SK-N-SH (cell line): ENCODE results near the gene FLCN. TPM values are rescaled to one million over a fixed set of nuclear protein-coding genes. Genes with fewer than 3 reads are reported as not detected.

Experiments
- CTCF ChIA-PET: fragments of 300-600, 350-600 bp; formaldehyde crosslinking; extraction: SDS; loops from one replicate; lab custom pipeline; 2021; lab: Yijun Ruan, JAX
- POLR2A ChIA-PET: fragments of 350-600 bp; sonication (Branson Sonifier 250); formaldehyde crosslinking; extraction: SDS; loops from one replicate; lab custom pipeline; 2020; ENCODE audit warnings: antibody characterized with exemption, inconsistent platforms; lab: Yijun Ruan, JAX
- DNase-seq: peaks from one replicate; pipeline ENCODE4 v3.0.0; 2012
- H2AFZ ChIP-seq: fragments of 200-600 bp; sonication (generic); 2 replicates; pipeline ENCODE4 v1.8.1; 2016; ENCODE audit warnings: antibody characterized with exemption, mild to moderate bottlenecking, low read depth
- H3F3A ChIP-seq: fragments of 200-600 bp; sonication (generic); replicated peaks from 2 replicates; pipeline ENCODE3; 2016; ENCODE audit warnings: antibody characterized with exemption, mild to moderate bottlenecking; ENCODE audit not compliant: insufficient read depth
- H3K27ac ChIP-seq, 2 experiments: fragments of 200-500 bp in 1 of 2; fragments of 200-600 bp in 1 of 2; sonication (Bioruptor generic) in 1 of 2; sonication (generic), shearing (Covaris generic) in 1 of 2; 2 replicates each; pipeline versions ENCODE4 v1.5.1 to v1.6.1; 2014 to 2016; ENCODE audit warnings: low read depth in 2 of 2, inconsistent platforms in 1 of 2, low read length in 1 of 2, mild to moderate bottlenecking in 1 of 2, mixed read lengths in 1 of 2
- H3K27me3 ChIP-seq: fragments of 200-600 bp; sonication (generic), shearing (Covaris generic); 2 replicates; pipeline ENCODE4 v1.6.1; 2016; ENCODE audit warnings: mixed run types; ENCODE audit not compliant: insufficient read depth
- H3K36me3 ChIP-seq, 2 experiments: fragments of 200-500 bp in 1 of 2; fragments of 200-600 bp in 1 of 2; sonication (Bioruptor generic) in 1 of 2; sonication (generic) in 1 of 2; replicated peaks in 1 of 2; 2 replicates each; pipeline versions ENCODE3 to v1.5.1; 2014 to 2016; ENCODE audit warnings: low read length in 1 of 2, mild to moderate bottlenecking in 1 of 2; ENCODE audit not compliant: insufficient read depth in 2 of 2, control insufficient read depth in 1 of 2
- H3K4me1 ChIP-seq, 2 experiments: fragments of 200-500 bp in 1 of 2; fragments of 200-600 bp in 1 of 2; sonication (Bioruptor generic) in 1 of 2; sonication (generic), shearing (Covaris generic) in 1 of 2; 2 replicates each; pipeline versions ENCODE4 v1.5.1 to v1.6.1; 2014 to 2016; ENCODE audit warnings: low read depth in 1 of 2, low read length in 1 of 2, mixed run types in 1 of 2; ENCODE audit not compliant: insufficient read depth in 2 of 2, control insufficient read depth in 1 of 2
- H3K4me2 ChIP-seq: fragments of 200-600 bp; sonication (generic), shearing (Covaris generic); 2 replicates; pipeline ENCODE4 v1.6.1; 2017; ENCODE audit warnings: mixed run types
- H3K4me3 ChIP-seq, 2 experiments: fragments of 200-500 bp in 1 of 2; fragments of 200-600 bp in 1 of 2; sonication (Bioruptor generic) in 1 of 2; sonication (generic), shearing (Covaris generic) in 1 of 2; 2 replicates each; pipeline versions ENCODE4 v1.5.1 to v1.8.1; 2014 to 2016; ENCODE audit warnings: low read depth in 2 of 2, inconsistent platforms in 1 of 2, low read length in 1 of 2, mild to moderate bottlenecking in 1 of 2, mixed read lengths in 1 of 2, moderate library complexity in 1 of 2
- H3K79me2 ChIP-seq: fragments of 200-600 bp; sonication (generic); 2 replicates; pipeline ENCODE4 v1.8.1; 2017; ENCODE audit warnings: mild to moderate bottlenecking; ENCODE audit not compliant: insufficient read depth
- H3K9ac ChIP-seq: fragments of 200-600 bp; sonication (generic); 2 replicates; pipeline ENCODE4 v1.6.1; 2017; ENCODE audit warnings: mixed run types
- H3K9me2 ChIP-seq: fragments of 200-600 bp; sonication (generic); 2 replicates; pipeline ENCODE4 v1.6.1; 2017; ENCODE audit warnings: mixed run types
- H3K9me3 ChIP-seq: fragments of 200-600 bp; sonication (generic); 2 replicates; pipeline ENCODE4 v1.6.1; 2017; ENCODE audit warnings: mixed run types, mild to moderate bottlenecking, moderate library complexity
- H4K20me1 ChIP-seq: fragments of 200-600 bp; sonication (generic); 2 replicates; pipeline ENCODE4 v1.6.1; 2017; ENCODE audit warnings: mild to moderate bottlenecking, mixed run types; ENCODE audit not compliant: insufficient read depth
- ELF1 ChIP-seq: IDR thresholded peaks from 2 replicates; pipeline ENCODE4 v1.4.0; 2012
- FOSL2 ChIP-seq: IDR thresholded peaks from 2 replicates; pipeline ENCODE4 v1.4.0; 2012; ENCODE audit warnings: low read depth, mild to moderate bottlenecking, moderate library complexity, borderline replicate concordance
- FOXJ3 ChIP-seq: sonication (generic); formaldehyde crosslinking; IDR thresholded peaks from 2 replicates; pipeline ENCODE4 v1.5.1; 2020; ENCODE audit warnings: mild to moderate bottlenecking, missing genetic modification reagents
- FOXM1 ChIP-seq: IDR thresholded peaks from 2 replicates; pipeline ENCODE4 v1.4.0; 2012; ENCODE audit warnings: low read depth, mild to moderate bottlenecking
- GATA2 ChIP-seq: sonication (generic); formaldehyde crosslinking; IDR thresholded peaks from 2 replicates; pipeline ENCODE4 v1.5.0; 2020; ENCODE audit warnings: mild to moderate bottlenecking, missing genetic modification reagents
- JUND ChIP-seq: IDR thresholded peaks from 2 replicates; pipeline ENCODE4 v1.4.0; 2012
- NRF1 ChIP-seq: IDR thresholded peaks from 2 replicates; pipeline ENCODE4 v1.6.1; 2012; ENCODE audit warnings: low read depth, mild to moderate bottlenecking, low read length
- POLR2AphosphoS5 ChIP-seq: IDR thresholded peaks from 2 replicates; pipeline ENCODE4 v1.6.1; 2012; ENCODE audit warnings: low read depth, low read length
- RFX5 ChIP-seq: IDR thresholded peaks from 2 replicates; pipeline ENCODE4 v1.6.1; 2012; ENCODE audit warnings: mild to moderate bottlenecking, improper control_type of control experiment, low read length
- SIN3A ChIP-seq: IDR thresholded peaks from 2 replicates; pipeline ENCODE4 v1.6.1; 2012; ENCODE audit warnings: low read depth, mild to moderate bottlenecking, low read length, moderate library complexity, borderline replicate concordance
- TEAD4 ChIP-seq: IDR thresholded peaks from 2 replicates; pipeline ENCODE4 v1.4.0; 2012; ENCODE audit warnings: mild to moderate bottlenecking, borderline replicate concordance; ENCODE audit not compliant: insufficient read depth
- WGBS: methylation state at CpG from one replicate; pipeline ENCODE4 v1.1.6; 2017; ENCODE audit warnings: low lambda C conversion rate; 5-methylcytosine and 5-hydroxymethylcytosine counted together
- polyA plus RNA-seq, 3 experiments: library from polyadenylated mRNA; depleted of rRNA; stranded (reverse); fragments of >200 nt; gene quantifications; 2 replicates each; pipeline ENCODE4 v1.2.3, GENCODE V29; 2012
- TF ChIP-seq, protein P1 (sequence below): fragments of 200-600 bp; sonication (generic); IDR thresholded peaks from 2 replicates; pipeline ENCODE4 v1.6.1; 2017; ENCODE audit warnings: antibody characterized with exemption, mild to moderate bottlenecking, moderate library complexity
- TF ChIP-seq, protein P2 (sequence below): IDR thresholded peaks from 2 replicates; pipeline ENCODE4; 2012
- TF ChIP-seq, protein P3 (sequence below): IDR thresholded peaks from 2 replicates; pipeline ENCODE4 v1.4.0; 2012; ENCODE audit warnings: low read depth, borderline replicate concordance

The FLCN gene
- polyA plus RNA-seq, 1 of the 3 experiments (the other 2 are of a cell fraction) = 14.6 TPM

DNA sequence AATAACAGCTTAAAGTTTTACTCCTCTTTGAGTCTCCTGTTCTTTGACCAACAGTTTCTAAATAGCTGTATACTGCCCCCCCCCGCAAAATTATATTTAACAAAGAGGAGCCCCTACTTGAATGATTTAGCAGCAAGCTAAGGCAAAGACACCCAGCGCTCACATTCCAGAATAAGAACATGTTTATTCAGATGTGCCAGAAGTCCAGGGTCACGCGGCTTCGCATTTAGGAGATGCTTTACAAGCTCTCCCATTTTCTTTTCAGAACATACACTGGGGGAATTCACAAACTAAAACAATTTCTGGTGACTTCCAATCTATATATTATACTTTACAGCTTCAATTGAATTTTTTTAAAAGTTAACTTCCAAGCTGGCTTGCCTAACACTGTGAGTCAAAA is 36.1 kb downstream of the FLCN start:
- Histone ChIP-seq H3F3A (peaks cover 9% of the 10 kb centered on the region), H3K9ac (no peak overlapping the region), H3K9me2 (no peaks in the 10 kb centered on the region), H3K4me1 (peaks cover 20% of the 10 kb centered on the region in 2 experiments; a peak in 3 of 4 replicates), H3K4me3 (no peak overlapping the region), H3K9me3 (no peaks in the 10 kb centered on the region), H3K79me2 (peaks cover 12% of the 10 kb centered on the region; the same call in 1 of the 2 replicates), H3K36me3 (peaks cover 0 to 2% of the 10 kb centered on the region in 2 experiments), H4K20me1 (no peaks in the 10 kb centered on the region), H2AFZ (no peak overlapping the region), H3K4me2 (no peak overlapping the region), H3K27me3 (no peaks in the 10 kb centered on the region), H3K27ac (no peak overlapping the region)
- 86% methylated on average over 5 of the region's 5 CpGs for WGBS
- CTCF ChIA-PET = interaction anchor here (1.7 kb wide), 1 partner anchor 209 kb away, joined by 6 read pairs; no protein-coding TSS in a partner anchor
- POLR2A ChIA-PET = interaction anchor here (0.6 kb wide), 1 partner anchor 194 kb away, joined by 3 read pairs; no protein-coding TSS in a partner anchor
- DNase-seq = no peak
- TF ChIP-seq JUND (no peak), RFX5 (no peak), POLR2AphosphoS5 (no peak)

DNA sequence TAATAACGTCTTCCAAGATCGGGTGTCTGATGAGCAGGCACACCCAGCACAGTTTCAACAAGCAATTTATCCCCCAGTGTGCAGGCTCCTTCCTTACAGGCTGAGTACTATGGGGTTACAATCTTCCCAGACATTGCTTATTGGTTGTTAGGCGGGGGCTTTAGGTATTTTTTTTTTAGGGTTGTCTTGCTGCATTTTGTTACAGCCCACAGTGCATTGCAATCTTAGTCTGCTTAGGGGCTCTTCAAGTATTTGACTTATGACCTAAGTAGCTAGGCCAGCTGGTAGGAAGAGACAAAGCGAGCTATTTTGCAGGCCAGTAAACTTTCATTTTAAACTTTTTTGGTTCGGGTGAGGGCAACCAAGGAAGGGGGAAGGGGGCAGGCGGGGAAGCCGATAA is 36.7 kb downstream of the FLCN start:
- peaks cover 15% of the 10 kb centered on the region in 2 experiments; a peak in 3 of 4 replicates for H3K4me1 ChIP-seq
- no peak overlapping the region for H3K4me2 ChIP-seq
- peaks cover 12% of the 10 kb centered on the region; the same call in 1 of the 2 replicates for H3K79me2 ChIP-seq
- no peaks in the 10 kb centered on the region for H4K20me1 ChIP-seq
- TF ChIP-seq, protein P1, sequence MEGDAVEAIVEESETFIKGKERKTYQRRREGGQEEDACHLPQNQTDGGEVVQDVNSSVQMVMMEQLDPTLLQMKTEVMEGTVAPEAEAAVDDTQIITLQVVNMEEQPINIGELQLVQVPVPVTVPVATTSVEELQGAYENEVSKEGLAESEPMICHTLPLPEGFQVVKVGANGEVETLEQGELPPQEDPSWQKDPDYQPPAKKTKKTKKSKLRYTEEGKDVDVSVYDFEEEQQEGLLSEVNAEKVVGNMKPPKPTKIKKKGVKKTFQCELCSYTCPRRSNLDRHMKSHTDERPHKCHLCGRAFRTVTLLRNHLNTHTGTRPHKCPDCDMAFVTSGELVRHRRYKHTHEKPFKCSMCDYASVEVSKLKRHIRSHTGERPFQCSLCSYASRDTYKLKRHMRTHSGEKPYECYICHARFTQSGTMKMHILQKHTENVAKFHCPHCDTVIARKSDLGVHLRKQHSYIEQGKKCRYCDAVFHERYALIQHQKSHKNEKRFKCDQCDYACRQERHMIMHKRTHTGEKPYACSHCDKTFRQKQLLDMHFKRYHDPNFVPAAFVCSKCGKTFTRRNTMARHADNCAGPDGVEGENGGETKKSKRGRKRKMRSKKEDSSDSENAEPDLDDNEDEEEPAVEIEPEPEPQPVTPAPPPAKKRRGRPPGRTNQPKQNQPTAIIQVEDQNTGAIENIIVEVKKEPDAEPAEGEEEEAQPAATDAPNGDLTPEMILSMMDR = no peak
- TF ChIP-seq FOXM1 = no peak
- TF ChIP-seq, protein P2, sequence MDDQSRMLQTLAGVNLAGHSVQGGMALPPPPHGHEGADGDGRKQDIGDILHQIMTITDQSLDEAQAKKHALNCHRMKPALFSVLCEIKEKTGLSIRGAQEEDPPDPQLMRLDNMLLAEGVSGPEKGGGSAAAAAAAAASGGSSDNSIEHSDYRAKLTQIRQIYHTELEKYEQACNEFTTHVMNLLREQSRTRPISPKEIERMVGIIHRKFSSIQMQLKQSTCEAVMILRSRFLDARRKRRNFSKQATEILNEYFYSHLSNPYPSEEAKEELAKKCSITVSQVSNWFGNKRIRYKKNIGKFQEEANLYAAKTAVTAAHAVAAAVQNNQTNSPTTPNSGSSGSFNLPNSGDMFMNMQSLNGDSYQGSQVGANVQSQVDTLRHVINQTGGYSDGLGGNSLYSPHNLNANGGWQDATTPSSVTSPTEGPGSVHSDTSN = no peak
- TF ChIP-seq, protein P3, sequence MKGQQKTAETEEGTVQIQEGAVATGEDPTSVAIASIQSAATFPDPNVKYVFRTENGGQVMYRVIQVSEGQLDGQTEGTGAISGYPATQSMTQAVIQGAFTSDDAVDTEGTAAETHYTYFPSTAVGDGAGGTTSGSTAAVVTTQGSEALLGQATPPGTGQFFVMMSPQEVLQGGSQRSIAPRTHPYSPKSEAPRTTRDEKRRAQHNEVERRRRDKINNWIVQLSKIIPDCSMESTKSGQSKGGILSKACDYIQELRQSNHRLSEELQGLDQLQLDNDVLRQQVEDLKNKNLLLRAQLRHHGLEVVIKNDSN = no peak
- no peak for TF ChIP-seq RFX5
- no peak for TF ChIP-seq TEAD4
- TF ChIP-seq ELF1 = no peak
- no peak for TF ChIP-seq GATA2 (CRISPR knock-in tag)
- TF ChIP-seq NRF1 = no peak
- no peak for TF ChIP-seq FOXJ3
- TF ChIP-seq FOSL2 = no peak
- no peak for TF ChIP-seq SIN3A
- no peaks in the 10 kb centered on the region for H3K9me2 ChIP-seq
- POLR2A ChIA-PET = interaction anchor here (0.6 kb wide), 1 partner anchor 194 kb away, joined by 3 read pairs; no protein-coding TSS in a partner anchor
- H3F3A ChIP-seq = peaks cover 9% of the 10 kb centered on the region
- H3K36me3 ChIP-seq = peaks cover 0 to 2% of the 10 kb centered on the region in 2 experiments
- DNase-seq = no peak
- CTCF ChIA-PET = interaction anchor here (1.7 kb wide), 1 partner anchor 208 kb away, joined by 6 read pairs; no protein-coding TSS in a partner anchor
- H3K9me3 ChIP-seq = no peaks in the 10 kb centered on the region
- H3K27ac ChIP-seq = no peak overlapping the region
- 97% methylated on average over 7 of the region's 7 CpGs for WGBS
- H3K9ac ChIP-seq = no peak overlapping the region
- no peak overlapping the region for H3K4me3 ChIP-seq
- no peaks in the 10 kb centered on the region for H3K27me3 ChIP-seq
- H2AFZ ChIP-seq = no peak overlapping the region
